ENCODE measurements around the gene NDUFA8.

GRCh38 chr9:122192261-122192875 lies 32.8 kb upstream of the NDUFA8 start:
- no peak for TF ChIP-seq CTCF (IDR thresholded peaks at IDR 0.05)
- TF ChIP-seq POLR2AphosphoS5 (IDR thresholded peaks at IDR 0.05), result no peak

All from esophagus muscularis mucosa (tissue), 3 donors.